Measurements from ENCODE around the gene GRID2. TPM values are rescaled to one million over a fixed set of nuclear protein-coding genes. Genes with fewer than 3 reads are reported as not detected.

GRID2 gene
- total and polyA plus RNA-seq, 2 of the 13 experiments (the other 11 are each of a cell fraction or from before 2014, with no cell fraction given), result not detected

GRCh38 chr4:92522356-92522755 is 218.6 kb downstream of the GRID2 start:
- in situ Hi-C loops (cut with HindIII; ENCODE audit: extremely low pct_ligation_motif_present, low pct_unique_long_range_greater_than_20kb), result no loop called here
- Histone ChIP-seq H3K4me3 (replicated peaks in 1 of 3; ENCODE audit: insufficient read depth in 1 of 3, low read depth in 2 of 3, low read length in 3 of 3) (no peak overlapping the region), H3K36me3 (replicated peaks in 1 of 2; ENCODE audit: control insufficient read depth in 1 of 2, insufficient read depth in 2 of 2, low read length in 2 of 2) (no peaks in the 10 kb centered on the region), H4K20me1 (ENCODE audit: insufficient read depth, low read length) (no peaks in the 10 kb centered on the region), H3K9ac (ENCODE audit: insufficient read depth, low read depth, low read length) (no peak overlapping the region), H3K27ac (ENCODE audit: extremely low read length, insufficient read depth, low read length) (no peak overlapping the region), H3K9me3 (ENCODE audit: low read length) (no peaks in the 10 kb centered on the region), H3K27me3 (ENCODE audit: control insufficient read depth in 1 of 2, insufficient read depth in 2 of 2, low read length in 2 of 2) (no peaks in the 10 kb centered on the region), H3K79me2 (ENCODE audit: insufficient read depth, low read length) (no peaks in the 10 kb centered on the region), H2AFZ (ENCODE audit: low read length) (no peak overlapping the region), H3K4me1 (ENCODE audit: insufficient read depth, low read length) (no peaks in the 10 kb centered on the region), H3K4me2 (ENCODE audit: low read depth, low read length) (no peak overlapping the region)
- DNase-seq (ENCODE audit: low spot score) (no peak), ATAC-seq (no peak), FAIRE-seq (no peak)
- WGBS (ENCODE audit: low lambda C conversion rate), result 0% methylated on average over 3 of the region's 3 CpGs
- intact Hi-C loops (cut with micrococcal nuclease; ENCODE audit: unreplicated experiment), result no loop called here
- CTCF ChIA-PET (ENCODE audit: low intra/inter-chr PET ratio, low total read pairs), result no interaction called here
- no TSS peak for BruUV-seq (replicated peaks)
- POLR2A ChIA-PET, result no interaction called here
- TF ChIP-seq ZFP82 (CRISPR knock-in tag; IDR thresholded peaks at IDR 0.05; ENCODE audit: borderline replicate concordance) (no peak), CHD4 (IDR thresholded peaks at IDR 0.05; ENCODE audit: borderline replicate concordance, low read length) (no peak), ZNF616 (CRISPR knock-in tag; IDR thresholded peaks at IDR 0.05; ENCODE audit: low read depth) (no peak), GMEB1 (CRISPR knock-in tag; IDR thresholded peaks at IDR 0.05; ENCODE audit: borderline replicate concordance) (no peak), U2AF2 (IDR thresholded peaks at IDR 0.05; ENCODE audit: low read depth, low read length) (no peak), EZH2 (conservative IDR thresholded peaks at IDR 0.05; ENCODE audit: low read depth, low read length) (no peak), ZNF83 (CRISPR knock-in tag; IDR thresholded peaks at IDR 0.05; ENCODE audit: borderline replicate concordance) (no peak), PHF5A (CRISPR knock-in tag; IDR thresholded peaks at IDR 0.05; ENCODE audit: low read depth, unreplicated experiment) (no peak), ZNF256 (CRISPR knock-in tag; conservative IDR thresholded peaks at IDR 0.05) (no peak), KLF6 (CRISPR knock-in tag; IDR thresholded peaks at IDR 0.05) (no peak), ZNF781 (CRISPR knock-in tag; IDR thresholded peaks at IDR 0.05; ENCODE audit: borderline replicate concordance, not compliant biosample characterization) (no peak), CREB1 (IDR thresholded peaks at IDR 0.05) (no peak), CREB1 (CRISPR knock-in tag; IDR thresholded peaks at IDR 0.05) (no peak), SKI (IDR thresholded peaks at IDR 0.05; ENCODE audit: partially characterized antibody) (no peak), CCDC6 (CRISPR knock-in tag; IDR thresholded peaks at IDR 0.05) (no peak)

Data from HepG2 (cell line).